ENCODE measurements around the gene CCNK.

The CCNK gene

GRCh38 chr14:99480917-99481744, at the start of gene CCNK:
Gene CCNK (plus strand): TSS chr14:99481409. CDS start chr14:99492678, 11,269 bp downstream.
- TF ChIP-seq CTCF (IDR thresholded peaks at IDR 0.05; ENCODE audit: low read depth, low read length): no peak
- peak; percentile 100 for DNase-seq (ENCODE audit: extremely low read depth, low read depth)

GRCh38 chr14:99431986-99432385, 49.2 kb upstream of the CCNK start:
- no peak for DNase-seq (ENCODE audit: extremely low read depth, low read depth)
- TF ChIP-seq CTCF (IDR thresholded peaks at IDR 0.05; ENCODE audit: low read depth, low read length): no peak

GRCh38 chr14:99432485-99432884, 48.7 kb upstream of the CCNK start:
- DNase-seq (ENCODE audit: extremely low read depth, low read depth): no peak
- TF ChIP-seq CTCF (IDR thresholded peaks at IDR 0.05; ENCODE audit: low read depth, low read length): no peak

GRCh38 chr14:99435327-99435726, 45.9 kb upstream of the CCNK start:
- DNase-seq (ENCODE audit: extremely low read depth, low read depth): no peak
- no peak for TF ChIP-seq CTCF (IDR thresholded peaks at IDR 0.05; ENCODE audit: low read depth, low read length)

- no peak for TF ChIP-seq CTCF (IDR thresholded peaks at IDR 0.05; ENCODE audit: low read depth, low read length)
- DNase-seq (ENCODE audit: extremely low read depth, low read depth): no peak
Observed at GRCh38 chr14:99436247-99437180, 44.7 kb upstream of the CCNK start.

- no peak for TF ChIP-seq CTCF (IDR thresholded peaks at IDR 0.05; ENCODE audit: low read depth, low read length)
- DNase-seq (ENCODE audit: extremely low read depth, low read depth): no peak
Observed at GRCh38 chr14:99437706-99438105, 43.5 kb upstream of the CCNK start.

GRCh38 chr14:99440278-99440677, 40.9 kb upstream of the CCNK start:
- TF ChIP-seq CTCF (IDR thresholded peaks at IDR 0.05; ENCODE audit: low read depth, low read length): no peak
- DNase-seq (ENCODE audit: extremely low read depth, low read depth): no peak
